Measurements from ENCODE around the gene OSBPL10.

Gene OSBPL10

DNA sequence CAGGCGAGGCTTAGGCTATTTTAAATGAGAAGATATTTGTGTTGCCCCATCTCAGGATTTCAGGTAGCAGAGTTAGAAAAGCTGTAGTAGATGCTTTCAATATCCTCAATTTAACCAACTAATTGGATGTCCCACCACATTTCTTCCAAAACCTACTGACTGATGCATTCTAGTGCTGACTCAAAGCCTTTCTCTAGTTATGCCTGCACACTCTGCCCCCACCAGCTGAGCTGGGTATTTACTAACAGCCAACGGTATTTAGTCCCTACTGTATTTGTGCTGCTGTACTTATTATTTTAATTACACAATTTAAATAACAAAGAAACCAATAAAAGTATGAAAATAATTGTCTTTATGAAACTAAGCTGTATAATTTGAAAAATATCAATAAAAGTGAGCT is 139.5 kb downstream of the OSBPL10 start:
- no peak for DNase-seq

DNA sequence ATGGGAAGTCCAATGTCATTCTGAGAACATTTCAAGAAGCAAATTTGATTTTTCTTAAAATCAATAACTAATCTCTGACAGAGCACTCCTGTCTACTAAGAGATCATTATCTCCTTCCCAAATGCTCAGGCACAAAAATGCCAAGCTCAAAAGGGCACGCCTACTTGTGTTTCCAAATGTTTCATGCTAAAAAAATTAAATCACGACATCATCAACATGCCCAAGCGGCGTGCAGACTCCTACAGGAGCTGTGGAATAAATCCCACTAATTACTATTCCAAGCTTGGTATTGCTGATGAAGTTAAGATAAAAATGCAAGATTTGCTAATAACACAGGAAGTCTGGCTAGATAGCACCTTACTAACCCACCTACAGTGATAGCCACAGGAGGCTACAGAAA is 140.8 kb downstream of the OSBPL10 start:
- no peak for DNase-seq

DNA sequence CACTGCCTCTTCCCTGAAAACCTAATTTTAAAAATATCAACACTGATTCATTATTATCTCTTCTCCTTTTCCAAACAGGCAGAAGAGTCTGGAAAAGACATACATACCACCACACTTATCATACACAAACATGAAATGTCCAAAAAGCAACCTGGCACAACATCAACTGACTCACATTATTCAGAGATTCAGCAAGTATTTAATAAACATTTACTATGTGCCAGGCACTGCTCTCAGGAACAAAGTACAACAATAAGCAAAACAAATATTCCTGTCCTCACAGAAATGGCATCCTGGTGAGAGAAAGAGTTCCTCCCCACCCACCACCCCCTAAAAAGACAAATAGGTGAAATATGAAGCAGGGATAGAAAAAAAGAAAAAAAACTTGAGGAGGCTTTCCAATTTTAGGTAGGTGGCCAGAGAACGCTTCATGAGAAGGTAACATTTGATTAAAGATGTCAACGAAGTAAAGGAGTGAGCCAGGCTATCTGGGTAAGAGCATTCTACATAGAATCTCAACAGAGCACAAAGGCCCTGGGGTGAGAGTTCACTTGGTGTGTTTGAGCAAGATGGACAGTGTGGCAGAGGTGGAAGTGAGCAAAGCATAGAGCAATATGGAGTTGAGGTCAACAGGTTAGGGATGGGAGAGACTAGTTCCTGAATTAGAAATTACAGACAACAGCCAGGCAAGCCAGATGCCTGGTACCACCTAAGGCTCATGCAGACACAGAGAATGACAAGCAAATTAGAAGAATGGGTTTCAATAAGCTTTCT is 141.7 kb downstream of the OSBPL10 start:
- DNase-seq = no peak

DNA sequence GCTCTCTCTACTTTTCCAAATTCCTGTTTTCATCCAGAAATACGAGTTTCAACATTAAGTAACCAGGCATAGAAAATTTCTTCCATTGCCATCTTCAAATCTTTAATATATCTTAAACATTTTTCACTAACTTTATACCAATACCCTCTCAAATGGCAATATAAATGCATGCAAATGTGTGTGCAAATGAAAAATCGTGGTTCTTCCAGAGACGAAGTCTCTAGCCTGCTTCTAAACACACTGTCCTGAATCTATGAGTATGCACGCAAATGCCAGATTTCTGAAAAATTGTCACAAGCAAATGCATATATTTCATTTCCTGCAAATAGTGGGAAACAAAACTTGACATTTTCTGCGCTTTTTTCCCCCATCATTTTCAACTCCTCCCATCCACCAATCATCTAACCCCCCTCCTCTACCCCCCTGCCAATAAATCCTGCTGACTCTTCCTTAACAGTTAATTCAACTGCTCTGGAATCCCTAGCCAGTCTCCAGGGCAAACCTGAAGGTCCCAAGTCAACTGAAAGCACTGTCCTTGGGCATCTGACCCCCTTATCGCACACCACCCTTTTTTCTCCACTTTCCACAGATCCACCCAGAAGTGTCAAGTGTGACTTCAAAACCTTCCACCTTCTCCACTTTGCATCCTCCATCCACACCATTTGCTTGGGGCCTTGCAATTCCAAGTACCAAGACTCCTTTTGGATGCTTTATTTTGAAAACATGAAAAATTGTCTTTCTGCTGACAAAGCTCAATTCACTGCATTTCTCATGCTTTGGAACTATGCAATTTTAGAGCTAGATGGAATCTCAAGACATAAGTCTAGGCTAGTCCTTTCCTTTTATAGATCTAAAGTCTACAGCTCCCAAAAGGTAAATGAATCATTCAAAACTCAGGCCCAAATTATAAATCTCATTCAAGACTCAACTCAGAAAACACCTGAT is 144.7 kb downstream of the OSBPL10 start:
- no peak for DNase-seq

GRCh38 chr3:31833391-31834190 is 147.5 kb downstream of the OSBPL10 start:
- DNase-seq = no peak

GRCh38 chr3:31832551-31832950 is 148.5 kb downstream of the OSBPL10 start:
- DNase-seq = no peak

DNA sequence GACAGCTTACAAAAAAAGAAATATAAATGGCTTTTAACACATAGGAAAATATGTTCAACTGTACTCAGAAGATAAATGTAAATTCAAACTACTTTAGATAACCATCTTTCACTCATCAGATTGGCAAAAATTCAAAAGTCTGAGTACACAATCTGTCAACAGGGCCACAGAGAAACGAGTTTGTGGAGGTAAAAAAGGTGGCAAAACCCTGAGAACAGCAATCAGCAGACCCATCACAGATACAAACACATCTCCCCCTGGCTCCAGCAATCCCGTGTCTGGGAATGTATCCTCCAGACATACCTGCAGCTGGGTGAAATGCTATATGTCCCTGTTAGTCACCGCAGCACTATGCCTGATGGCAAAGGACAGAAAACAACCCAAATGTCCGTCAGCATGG is 149.5 kb downstream of the OSBPL10 start:
- DNase-seq = no peak

GRCh38 chr3:31829826-31830426 is 151.1 kb downstream of the OSBPL10 start:
- no peak for DNase-seq

- DNase-seq = no peak
Observed at GRCh38 chr3:31829010-31829409, 152.1 kb downstream of the OSBPL10 start.

DNA sequence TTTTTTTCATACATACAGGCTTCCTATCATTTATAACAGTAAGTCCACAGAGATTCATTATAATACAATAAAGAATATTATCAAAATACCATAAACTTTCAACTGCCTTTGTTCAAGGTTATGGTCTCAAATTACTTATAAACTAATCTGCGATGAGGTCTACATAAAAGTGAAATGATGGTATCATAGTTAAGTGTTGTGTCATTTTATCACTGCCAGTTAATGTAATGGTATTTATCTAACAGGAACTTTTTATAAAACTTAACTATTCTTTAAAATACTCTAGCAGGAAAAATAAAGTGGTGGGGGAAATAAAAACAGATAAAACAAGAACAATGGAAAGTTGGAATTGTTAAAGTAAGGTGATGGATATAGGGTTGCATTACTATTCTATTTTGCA is 153.1 kb downstream of the OSBPL10 start:
- no peak for DNase-seq

DNA sequence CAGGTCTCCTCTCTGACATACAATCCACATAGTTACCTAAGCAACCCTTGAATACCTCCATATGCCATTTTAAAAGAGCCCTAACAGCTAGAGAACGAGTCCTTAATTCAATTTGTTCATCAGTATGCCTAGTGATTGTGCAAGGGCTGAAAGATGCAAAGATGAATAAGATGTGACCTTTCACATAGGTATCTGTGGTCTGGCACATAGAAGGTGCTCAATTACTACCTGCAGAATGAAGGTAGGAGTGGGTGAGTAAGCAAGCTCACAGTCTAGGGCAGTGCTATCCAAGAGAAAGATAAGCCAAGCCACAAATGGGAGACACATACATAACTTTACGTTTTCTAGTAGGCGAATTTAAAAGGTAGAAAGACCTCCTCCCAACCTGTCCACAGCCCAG is 157.9 kb downstream of the OSBPL10 start:
- no peak for DNase-seq

DNA sequence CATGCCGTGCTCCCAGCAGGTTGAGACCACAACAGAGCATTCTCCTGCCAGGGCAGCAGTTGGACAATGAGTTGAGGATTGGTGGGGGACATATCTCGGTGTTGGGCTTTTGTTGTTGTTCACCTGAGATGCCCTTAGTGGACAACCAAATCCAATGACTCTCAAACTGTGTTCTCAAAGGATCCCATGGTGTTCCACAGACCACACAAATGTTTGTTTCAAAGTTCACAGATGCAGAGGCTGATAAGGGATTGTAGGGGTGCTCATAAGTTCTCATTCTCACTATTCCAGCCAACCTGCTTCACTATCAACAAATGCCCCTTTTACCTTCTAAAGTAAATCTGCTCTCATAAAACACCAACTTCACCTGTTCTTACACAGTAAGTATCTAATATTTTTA is 159.9 kb downstream of the OSBPL10 start:
- no peak for DNase-seq

GRCh38 chr3:31819441-31819840 is 161.6 kb downstream of the OSBPL10 start:
- DNase-seq = no peak

- DNase-seq = no peak
Observed at GRCh38 chr3:31817411-31817966, 163.6 kb downstream of the OSBPL10 start.

GRCh38 chr3:31815631-31816440 is 165.2 kb downstream of the OSBPL10 start:
- no peak for DNase-seq

DNA sequence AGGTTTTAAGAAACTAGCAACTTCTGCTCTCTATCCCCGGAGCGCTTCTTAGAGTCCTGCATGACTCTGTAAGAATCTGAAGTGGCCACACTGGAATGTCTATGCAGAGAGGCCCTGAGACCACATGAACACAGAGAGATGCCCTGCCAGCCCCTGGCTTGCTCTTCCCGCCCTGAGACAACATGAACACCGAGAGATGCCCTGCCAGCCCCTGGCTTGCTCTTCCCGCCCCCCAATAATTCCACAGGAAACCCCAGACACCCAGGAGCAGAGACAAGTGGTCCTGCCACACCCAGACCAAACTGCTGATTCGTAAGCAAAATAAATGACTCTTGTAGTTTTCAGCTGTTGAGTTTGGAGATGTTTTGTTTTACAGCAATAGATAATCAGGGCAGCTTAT is 166.1 kb downstream of the OSBPL10 start:
- no peak for DNase-seq

GRCh38 chr3:31813686-31814085 is 167.4 kb downstream of the OSBPL10 start:
- DNase-seq = no peak

- no peak for DNase-seq
Observed at GRCh38 chr3:31813197-31813596, 167.9 kb downstream of the OSBPL10 start.

- DNase-seq = no peak
Observed at GRCh38 chr3:31810991-31811433, 170.1 kb downstream of the OSBPL10 start.

DNA sequence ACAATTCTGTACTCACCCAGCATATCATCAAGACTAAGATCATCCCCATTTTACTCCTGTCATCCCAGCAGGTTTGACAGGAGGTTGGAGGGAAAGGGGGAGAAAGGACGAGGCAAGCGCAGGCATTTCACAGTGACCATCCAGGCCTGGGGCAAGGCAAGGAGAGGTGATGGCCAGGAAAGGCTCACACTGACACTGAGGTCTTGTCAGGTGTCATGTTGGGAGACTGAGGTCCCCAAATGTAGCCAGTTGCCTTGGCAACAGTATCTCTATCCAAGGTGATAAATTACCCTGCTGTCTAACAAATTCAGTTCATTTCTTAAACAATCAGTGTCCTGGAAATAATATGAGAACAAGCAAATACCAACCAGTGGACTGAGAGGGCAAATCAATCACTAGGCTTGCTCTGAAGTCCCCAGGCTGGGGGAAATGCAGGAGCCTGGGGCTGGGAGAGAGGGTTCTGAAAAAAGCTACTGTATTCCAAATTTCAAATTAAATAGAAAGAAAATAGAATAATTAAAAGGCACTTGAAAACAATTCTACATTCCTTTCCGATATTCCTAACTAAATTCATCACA is 172.8 kb downstream of the OSBPL10 start:
- DNase-seq = no peak

All from SIG-M5 (cell line).